Retinal pigment epithelial cell (primary cell): ENCODE results near the gene ZFTA.

Source experiments
- DNase-seq: peaks from one replicate; pipeline ENCODE4 v3.0.0-alpha.2; 2010; ENCODE audit warnings: low read depth
- H3K4me3 ChIP-seq: 2 replicates; pipeline ENCODE4 v1.5.1; 2011; ENCODE audit warnings: mild to moderate bottlenecking, low read length, control low read depth, moderate library complexity
- TF ChIP-seq, protein P1 (sequence below): conservative IDR thresholded peaks from 2 replicates; pipeline ENCODE4 v1.5.1; 2011; ENCODE audit warnings: low read depth, low read length, control low read depth, inconsistent platforms

ZFTA gene

DNA sequence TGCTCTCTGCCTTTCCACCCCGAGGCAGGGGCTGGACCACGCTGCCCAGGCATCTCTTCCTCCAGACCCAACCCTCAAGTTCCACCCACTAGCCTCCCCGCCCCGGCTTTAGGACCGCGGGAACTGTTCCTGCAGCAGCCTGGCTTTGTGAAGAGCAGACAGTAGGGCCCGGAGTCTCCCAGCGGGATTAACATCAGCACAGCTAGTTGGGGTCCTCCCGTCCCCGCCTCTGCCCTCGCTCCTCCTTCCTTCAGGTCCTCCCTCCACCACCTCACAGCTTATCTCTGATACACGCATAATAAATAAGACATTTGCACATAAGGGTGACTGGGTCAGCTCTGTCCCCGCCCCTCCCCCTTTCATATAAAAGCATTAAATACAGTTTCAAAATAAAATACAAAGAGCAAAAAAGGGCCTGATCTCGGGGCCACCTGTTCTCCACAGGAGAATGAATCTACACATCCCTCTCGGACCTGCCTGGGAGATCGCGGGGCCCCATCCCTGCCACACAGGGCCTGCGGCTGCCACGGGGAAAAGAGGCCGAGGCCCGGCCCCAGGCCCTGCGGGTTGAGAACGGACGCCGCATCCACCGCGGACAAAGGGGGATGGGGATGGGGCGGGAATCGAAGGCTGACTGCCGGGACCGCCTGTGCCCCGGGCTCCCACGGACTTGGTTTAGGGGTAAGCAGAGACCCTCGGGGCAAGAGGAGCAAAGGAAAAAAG lies 6.5 kb downstream of the ZFTA start:
- DNase-seq, result no peak
- H3K4me3 ChIP-seq, result peak overlapping the region; percentile 58
- TF ChIP-seq, protein P1, sequence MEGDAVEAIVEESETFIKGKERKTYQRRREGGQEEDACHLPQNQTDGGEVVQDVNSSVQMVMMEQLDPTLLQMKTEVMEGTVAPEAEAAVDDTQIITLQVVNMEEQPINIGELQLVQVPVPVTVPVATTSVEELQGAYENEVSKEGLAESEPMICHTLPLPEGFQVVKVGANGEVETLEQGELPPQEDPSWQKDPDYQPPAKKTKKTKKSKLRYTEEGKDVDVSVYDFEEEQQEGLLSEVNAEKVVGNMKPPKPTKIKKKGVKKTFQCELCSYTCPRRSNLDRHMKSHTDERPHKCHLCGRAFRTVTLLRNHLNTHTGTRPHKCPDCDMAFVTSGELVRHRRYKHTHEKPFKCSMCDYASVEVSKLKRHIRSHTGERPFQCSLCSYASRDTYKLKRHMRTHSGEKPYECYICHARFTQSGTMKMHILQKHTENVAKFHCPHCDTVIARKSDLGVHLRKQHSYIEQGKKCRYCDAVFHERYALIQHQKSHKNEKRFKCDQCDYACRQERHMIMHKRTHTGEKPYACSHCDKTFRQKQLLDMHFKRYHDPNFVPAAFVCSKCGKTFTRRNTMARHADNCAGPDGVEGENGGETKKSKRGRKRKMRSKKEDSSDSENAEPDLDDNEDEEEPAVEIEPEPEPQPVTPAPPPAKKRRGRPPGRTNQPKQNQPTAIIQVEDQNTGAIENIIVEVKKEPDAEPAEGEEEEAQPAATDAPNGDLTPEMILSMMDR, result no peak

DNA sequence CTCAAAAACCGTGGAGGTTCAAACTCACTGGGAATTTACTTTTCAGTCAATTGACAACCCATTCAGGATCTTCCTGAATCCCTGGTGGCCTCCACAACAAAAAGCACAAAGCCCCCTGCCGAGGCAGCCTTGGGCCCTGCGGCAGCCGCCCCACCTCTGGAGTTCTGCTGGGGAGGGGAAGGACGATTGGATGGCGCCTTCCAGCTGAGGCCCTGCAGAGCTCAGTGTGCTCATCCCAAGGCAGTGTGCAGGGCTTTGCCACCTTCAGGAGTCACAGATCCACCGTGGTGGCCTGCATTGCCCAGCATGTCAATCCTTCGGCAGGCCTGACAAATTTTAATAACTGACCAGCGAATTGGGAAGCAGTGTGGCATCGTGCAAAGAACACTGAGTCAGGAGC lies 7.4 kb downstream of the ZFTA start:
- TF ChIP-seq, protein P1, result no peak

DNA sequence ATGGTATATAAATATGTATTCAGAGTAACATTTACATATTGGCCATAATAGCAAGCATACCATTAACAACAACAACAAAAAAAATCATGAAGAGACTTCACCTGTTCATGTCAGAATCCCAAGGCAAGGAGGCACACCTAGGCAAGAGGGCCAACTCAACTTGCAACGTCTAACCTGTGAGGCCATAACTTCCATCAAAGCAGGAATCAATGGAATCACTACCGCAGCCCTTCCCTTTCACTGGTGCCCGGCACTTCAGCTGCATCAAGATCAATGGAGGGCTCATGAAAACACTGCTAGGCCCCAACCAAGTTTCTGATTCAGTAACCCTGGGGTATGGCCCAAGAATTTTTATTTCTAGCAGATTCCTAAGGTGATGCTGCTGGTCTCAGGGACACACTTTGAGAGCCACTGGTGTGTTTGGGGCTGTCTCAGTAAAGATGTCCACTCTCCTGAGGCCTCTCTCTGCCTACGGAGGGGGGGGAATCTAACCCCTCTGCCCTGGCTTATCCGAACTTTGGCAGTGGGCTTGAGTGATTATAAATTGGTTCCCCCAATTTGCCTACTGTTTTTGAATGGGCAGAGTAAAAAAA lies 8.0 kb downstream of the ZFTA start:
- no peak overlapping the region for H3K4me3 ChIP-seq
- no peak for DNase-seq
- TF ChIP-seq, protein P1, result no peak

More for the DNA sequence above, 7.4 kb downstream of the ZFTA start:
- DNase-seq, result no peak
- H3K4me3 ChIP-seq, result no peak overlapping the region

DNA sequence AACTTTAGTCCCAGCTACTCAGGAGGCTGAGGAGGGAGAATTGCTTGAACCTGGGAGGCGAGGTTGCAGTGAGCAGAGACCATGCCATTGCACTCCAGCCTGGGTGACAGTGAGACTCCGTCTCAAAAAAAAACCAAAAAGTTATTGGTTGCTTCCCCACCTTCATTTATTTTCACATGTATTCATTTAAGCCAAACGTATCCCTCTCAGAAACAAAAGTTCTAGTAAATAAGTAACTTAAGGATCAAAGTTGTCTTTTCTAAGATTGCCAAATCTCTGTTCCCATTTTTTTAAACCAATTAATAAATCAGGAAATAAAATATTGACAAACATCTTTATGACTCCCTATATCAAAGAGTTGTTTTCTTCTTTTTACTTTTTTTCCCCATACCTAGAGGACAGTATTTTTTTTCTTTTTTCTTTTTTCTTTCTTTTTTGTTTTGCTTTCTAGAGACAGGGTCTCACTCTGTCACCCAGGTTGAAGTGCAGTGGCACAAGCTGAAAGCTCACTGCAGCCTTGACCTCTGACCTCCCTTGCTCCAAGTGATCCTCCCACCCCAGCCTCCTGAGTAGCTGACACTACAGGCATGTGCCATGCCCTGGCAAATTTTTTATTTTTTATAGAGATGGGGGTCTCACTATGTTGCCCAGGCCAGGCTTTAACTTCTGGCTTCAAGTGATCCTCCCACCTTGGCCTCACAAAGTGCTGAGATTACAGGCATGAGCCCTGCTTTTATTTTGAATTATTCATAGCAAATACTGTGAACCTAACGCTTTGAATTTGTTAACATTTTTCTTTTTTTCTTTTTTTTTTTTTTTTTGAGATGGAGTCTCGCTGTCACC lies 11.4 kb downstream of the ZFTA start:
- H3K4me3 ChIP-seq, result no peak overlapping the region
- TF ChIP-seq, protein P1, result no peak
- no peak for DNase-seq

DNA sequence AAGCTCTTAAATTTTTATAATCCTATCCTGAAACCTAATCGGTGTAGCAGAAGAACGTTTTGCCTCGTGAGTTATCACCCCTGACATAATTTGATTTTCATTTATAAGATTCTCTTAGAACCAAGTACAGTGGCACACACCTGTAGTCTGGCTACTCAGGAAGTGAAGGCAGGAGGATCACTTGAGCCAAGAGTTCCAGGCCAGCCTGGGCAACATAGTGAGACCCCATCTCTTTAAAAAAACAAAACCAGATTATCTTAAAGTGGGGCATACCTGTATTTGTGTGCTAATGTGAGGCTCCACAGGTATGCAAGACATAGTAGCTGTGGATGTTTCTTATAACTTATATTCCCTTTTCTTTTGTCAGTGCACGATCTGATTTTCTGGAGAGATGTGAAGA lies 19.0 kb downstream of the ZFTA start:
- no peak overlapping the region for H3K4me3 ChIP-seq
- TF ChIP-seq, protein P1, result no peak
- DNase-seq, result no peak

DNA sequence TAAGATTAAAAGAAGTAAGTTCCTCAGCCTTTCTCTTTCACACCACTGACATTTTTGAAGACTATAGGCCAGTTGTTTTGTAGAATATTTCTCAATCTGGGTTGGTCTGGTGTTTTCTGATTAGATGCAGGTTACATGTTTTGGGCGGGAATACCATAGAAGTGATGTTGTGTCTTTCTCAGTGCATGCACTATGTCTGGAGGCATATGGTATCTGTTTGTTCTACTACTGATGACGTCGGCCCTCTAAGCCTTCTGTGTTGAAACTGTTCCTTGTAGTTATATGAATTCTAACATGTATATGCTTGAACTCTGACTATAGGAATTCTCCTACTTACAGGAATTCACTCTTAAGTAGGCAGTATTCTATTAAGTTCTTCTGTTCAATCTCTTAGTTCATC lies 21.6 kb downstream of the ZFTA start:
- no peak overlapping the region for H3K4me3 ChIP-seq
- DNase-seq, result no peak
- TF ChIP-seq, protein P1, result no peak
